Suprapubic skin (tissue), 4 donors: Measurements from ENCODE around the gene GARRE1. TPM values are rescaled to one million over a fixed set of nuclear protein-coding genes. Genes with fewer than 3 reads are reported as not detected.
A peak's percentile ranks its signal among the peaks of the same experiment; 100 is the strongest.

Experiments used
- DNase-seq, 2 donors: peaks; one replicate each; pipeline ENCODE4 v3.0.0-alpha.2; 2019; ENCODE audit warnings: low spot score in 2 of 2
- H3K27ac ChIP-seq: fragments of 200-600 bp; sonication (generic); one replicate; pipeline ENCODE4 v1.5.1; 2019
- H3K27me3 ChIP-seq: fragments of 200-600 bp; sonication (generic); one replicate; pipeline ENCODE4 v1.5.1; 2019
- H3K36me3 ChIP-seq: fragments of 200-600 bp; sonication (generic); one replicate; pipeline ENCODE4 v1.5.1; 2019
- H3K4me1 ChIP-seq: fragments of 200-600 bp; sonication (generic); one replicate; pipeline ENCODE4 v1.5.1; 2019
- H3K4me3 ChIP-seq: fragments of 200-600 bp; sonication (generic); one replicate; pipeline ENCODE4 v1.5.1; 2019; ENCODE audit warnings: mild to moderate bottlenecking
- H3K9me3 ChIP-seq: fragments of 200-600 bp; sonication (generic); one replicate; pipeline ENCODE4 v1.5.1; 2019
- CTCF ChIP-seq, 2 donors: fragments of 200-600 bp in 1 of 2; fragments of 450-650 bp in 1 of 2; sonication (generic) in 1 of 2; IDR thresholded peaks; one replicate each; pipeline ENCODE4 v1.5.1; 2016 to 2019; ENCODE audit warnings: antibody characterized with exemption in 2 of 2, mild to moderate bottlenecking in 1 of 2, moderate library complexity in 1 of 2
- EP300 ChIP-seq: sonication (generic); formaldehyde crosslinking; IDR thresholded peaks from one replicate; pipeline ENCODE4 v1.6.1; 2017; ENCODE audit warnings: antibody characterized with exemption
- POLR2A ChIP-seq, 2 donors: fragments of 450-650 bp; IDR thresholded peaks; one replicate each; pipeline ENCODE4 v1.6.1; 2017; ENCODE audit warnings: antibody characterized with exemption in 2 of 2, mild to moderate bottlenecking in 2 of 2, moderate library complexity in 2 of 2
- POLR2AphosphoS5 ChIP-seq, 3 donors: sonication (generic); formaldehyde crosslinking; IDR thresholded peaks; one replicate each; pipeline ENCODE4 v1.6.1; 2017; ENCODE audit warnings: antibody characterized with exemption in 3 of 3
- WGBS: methylation state at CpG from one replicate; pipeline ENCODE4 v1.1.5; 2018; 5-methylcytosine and 5-hydroxymethylcytosine counted together
- total RNA-seq, 4 donors: library from RNA; depleted of rRNA; stranded (reverse); fragments of >200 nt; gene quantifications; one replicate each; pipeline ENCODE4 v1.1.0, GENCODE V29; 2016

GARRE1 gene
- total RNA-seq, 4 donors from 2014 or later = 24.3 to 37.3 (median 31.0) TPM

- no peak for DNase-seq
- Histone ChIP-seq H3K4me1 (peaks cover 36% of the 10 kb centered on the region), H3K27me3 (no peaks in the 10 kb centered on the region), H3K9me3 (no peaks in the 10 kb centered on the region), H3K27ac (no peak overlapping the region), H3K4me3 (peak overlapping the region; percentile 7), H3K36me3 (no peaks in the 10 kb centered on the region)
- TF ChIP-seq POLR2AphosphoS5 (IDR thresholded peaks at IDR 0.05) = no peak
- no peak for TF ChIP-seq EP300
- no peak for TF ChIP-seq CTCF (IDR thresholded peaks at IDR 0.05)
- TF ChIP-seq POLR2A (IDR thresholded peaks at IDR 0.05) = no peak
- WGBS = 50% methylated on average over 6 of the region's 6 CpGs
Observed at GRCh38 chr19:34265221-34265650, 10.9 kb downstream of the GARRE1 start.

- no peaks in the 10 kb centered on the region for H3K36me3 ChIP-seq
- H3K9me3 ChIP-seq = no peaks in the 10 kb centered on the region
- H3K4me3 ChIP-seq = peak overlapping the region; percentile 17
- TF ChIP-seq POLR2AphosphoS5 (IDR thresholded peaks at IDR 0.05) (no peak), EP300 (no peak), CTCF (IDR thresholded peaks at IDR 0.05) (no peak), POLR2A (IDR thresholded peaks at IDR 0.05) (no peak)
- H3K27me3 ChIP-seq = no peaks in the 10 kb centered on the region
- H3K27ac ChIP-seq = peak overlapping the region; percentile 80
- no peak for DNase-seq
- WGBS = 73% methylated on average over 8 of the region's 8 CpGs
- peaks cover 43% of the 10 kb centered on the region for H3K4me1 ChIP-seq
Observed at GRCh38 chr19:34269081-34269480, 14.7 kb downstream of the GARRE1 start.

- Histone ChIP-seq H3K27me3 (no peaks in the 10 kb centered on the region), H3K4me3 (no peak overlapping the region), H3K4me1 (peaks cover 41% of the 10 kb centered on the region), H3K36me3 (no peaks in the 10 kb centered on the region), H3K9me3 (no peaks in the 10 kb centered on the region), H3K27ac (peak overlapping the region; percentile 80)
- 74% methylated on average over 2 of the region's 2 CpGs for WGBS
- TF ChIP-seq EP300 (no peak), CTCF (IDR thresholded peaks at IDR 0.05) (no peak), POLR2A (IDR thresholded peaks at IDR 0.05) (no peak), POLR2AphosphoS5 (IDR thresholded peaks at IDR 0.05) (no peak)
- DNase-seq = no peak
Observed at GRCh38 chr19:34269489-34269888, 15.1 kb downstream of the GARRE1 start.

GRCh38 chr19:34269968-34270621 lies 15.7 kb downstream of the GARRE1 start:
- peaks cover 40% of the 10 kb centered on the region for H3K4me1 ChIP-seq
- no peaks in the 10 kb centered on the region for H3K27me3 ChIP-seq
- H3K36me3 ChIP-seq = no peaks in the 10 kb centered on the region
- TF ChIP-seq POLR2A (IDR thresholded peaks at IDR 0.05) (no peak), POLR2AphosphoS5 (IDR thresholded peaks at IDR 0.05) (peak in 1 of 3 donors; percentile 42)
- no peak overlapping the region for H3K4me3 ChIP-seq
- 39% methylated on average over 5 of the region's 5 CpGs for WGBS
- DNase-seq = peak in 1 of 2 donors; percentile 74
- H3K9me3 ChIP-seq = no peaks in the 10 kb centered on the region
- H3K27ac ChIP-seq = peak overlapping the region; percentile 80

GRCh38 chr19:34273121-34273520 lies 18.8 kb downstream of the GARRE1 start:
- WGBS = 83% methylated on average over 4 of the region's 4 CpGs
- Histone ChIP-seq H3K4me3 (no peak overlapping the region), H3K36me3 (no peaks in the 10 kb centered on the region), H3K4me1 (peaks cover 45% of the 10 kb centered on the region), H3K27me3 (no peaks in the 10 kb centered on the region), H3K27ac (no peak overlapping the region), H3K9me3 (no peaks in the 10 kb centered on the region)
- DNase-seq = peak in 1 of 2 donors; percentile 0
- no peak for TF ChIP-seq EP300
- no peak for TF ChIP-seq CTCF (IDR thresholded peaks at IDR 0.05)
- no peak for TF ChIP-seq POLR2A (IDR thresholded peaks at IDR 0.05)
- no peak for TF ChIP-seq POLR2AphosphoS5 (IDR thresholded peaks at IDR 0.05)
